ENCODE results near the gene SERINC3.
"Not testable (repeated sequence)": the region's sequence is repeated elsewhere in the genome, so short reads cannot be mapped to it uniquely, and the experiment has no call there.

SERINC3 gene

DNA sequence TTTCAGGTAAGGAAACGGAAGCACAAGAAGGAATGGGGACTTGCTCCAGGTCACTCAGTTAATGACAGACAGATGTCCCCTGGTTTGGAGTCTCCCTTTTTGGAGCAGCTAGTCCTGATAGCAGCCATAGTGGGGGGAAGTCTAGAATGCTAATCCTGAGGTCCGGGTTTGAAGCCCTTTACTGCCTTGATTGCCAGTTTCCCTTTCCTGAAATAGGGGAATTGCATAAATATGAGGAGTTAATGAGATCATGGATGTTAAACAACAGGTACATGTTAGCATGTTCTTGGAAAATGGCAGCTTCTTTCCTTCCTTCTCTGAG is 46.5 kb downstream of the SERINC3 start:
- H3K4me3 ChIP-seq (ENCODE audit: low read depth, low read length) = peak overlapping the region; percentile 85
- no peak for DNase-seq (ENCODE audit: low read depth)
- TF ChIP-seq CTCF (IDR thresholded peaks at IDR 0.05; ENCODE audit: control insufficient read depth, extremely low read depth, insufficient read depth) = no peak

DNA sequence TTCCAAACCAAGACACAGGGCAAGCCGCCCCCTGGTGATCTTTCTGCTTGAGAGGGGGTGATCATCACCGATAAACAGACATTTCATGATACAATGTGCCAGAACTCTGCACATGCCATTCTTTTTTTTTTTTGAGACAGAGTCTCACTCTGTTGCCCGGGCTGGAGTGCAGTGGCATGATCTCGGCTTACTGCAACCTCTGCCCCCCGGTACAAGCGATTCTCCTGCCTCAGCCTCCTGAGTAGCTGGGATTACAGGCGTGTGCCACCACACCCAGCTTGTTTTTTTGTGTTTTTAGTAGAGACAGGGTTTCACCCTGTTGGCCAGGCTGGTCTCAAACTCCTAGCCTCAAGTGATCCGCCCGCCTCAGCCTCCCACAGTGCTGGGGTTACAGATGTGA is 49.6 kb downstream of the SERINC3 start:
- not testable (repeated sequence) for H3K4me3 ChIP-seq (ENCODE audit: low read depth, low read length); DNase-seq (ENCODE audit: low read depth)

DNA sequence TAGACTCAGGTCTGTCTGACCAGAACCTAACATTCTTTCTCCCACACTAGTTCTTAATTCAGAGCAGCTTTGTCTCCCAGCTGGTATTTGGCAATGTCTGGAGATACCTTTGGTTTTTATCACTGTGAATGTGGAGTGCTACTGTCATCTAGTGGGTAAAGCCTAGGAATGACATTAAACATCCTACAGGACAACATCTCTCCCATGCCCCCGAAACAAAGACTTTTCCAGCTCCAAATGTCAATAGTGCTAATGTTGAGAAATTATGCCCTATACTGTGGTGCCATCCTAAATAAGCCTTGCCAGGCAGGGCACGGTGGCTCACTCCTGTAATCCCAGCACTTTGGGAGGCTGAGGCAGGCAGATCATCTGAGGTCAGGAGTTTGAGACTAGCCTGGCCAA is 50.4 kb downstream of the SERINC3 start:
- DNase-seq (ENCODE audit: low read depth) = peak; percentile 17
- no peak overlapping the region for H3K4me3 ChIP-seq (ENCODE audit: low read depth, low read length)
- TF ChIP-seq CTCF (IDR thresholded peaks at IDR 0.05; ENCODE audit: control insufficient read depth, extremely low read depth, insufficient read depth) = peak; percentile 60

DNA sequence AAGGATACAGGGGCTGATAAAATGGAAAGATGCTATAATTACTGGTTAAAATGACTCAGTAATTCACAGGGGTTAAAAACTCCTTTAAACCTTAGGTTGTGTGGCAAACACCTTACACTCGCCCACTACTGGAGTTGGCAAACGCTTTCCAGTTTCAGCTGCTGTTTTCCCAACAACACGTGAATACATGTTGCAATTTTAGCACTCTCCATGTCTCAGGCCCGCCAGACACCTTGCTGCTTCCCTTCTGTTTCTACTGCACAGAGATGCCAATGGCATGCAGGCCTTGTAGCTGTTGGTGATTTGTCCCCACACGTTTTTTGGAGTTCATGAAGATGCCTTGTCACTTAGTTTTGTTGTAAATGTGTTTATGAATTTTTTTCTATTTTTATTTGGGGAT is 51.5 kb downstream of the SERINC3 start:
- no peak for DNase-seq (ENCODE audit: low read depth)
- no peak for TF ChIP-seq CTCF (IDR thresholded peaks at IDR 0.05; ENCODE audit: control insufficient read depth, extremely low read depth, insufficient read depth)

DNA sequence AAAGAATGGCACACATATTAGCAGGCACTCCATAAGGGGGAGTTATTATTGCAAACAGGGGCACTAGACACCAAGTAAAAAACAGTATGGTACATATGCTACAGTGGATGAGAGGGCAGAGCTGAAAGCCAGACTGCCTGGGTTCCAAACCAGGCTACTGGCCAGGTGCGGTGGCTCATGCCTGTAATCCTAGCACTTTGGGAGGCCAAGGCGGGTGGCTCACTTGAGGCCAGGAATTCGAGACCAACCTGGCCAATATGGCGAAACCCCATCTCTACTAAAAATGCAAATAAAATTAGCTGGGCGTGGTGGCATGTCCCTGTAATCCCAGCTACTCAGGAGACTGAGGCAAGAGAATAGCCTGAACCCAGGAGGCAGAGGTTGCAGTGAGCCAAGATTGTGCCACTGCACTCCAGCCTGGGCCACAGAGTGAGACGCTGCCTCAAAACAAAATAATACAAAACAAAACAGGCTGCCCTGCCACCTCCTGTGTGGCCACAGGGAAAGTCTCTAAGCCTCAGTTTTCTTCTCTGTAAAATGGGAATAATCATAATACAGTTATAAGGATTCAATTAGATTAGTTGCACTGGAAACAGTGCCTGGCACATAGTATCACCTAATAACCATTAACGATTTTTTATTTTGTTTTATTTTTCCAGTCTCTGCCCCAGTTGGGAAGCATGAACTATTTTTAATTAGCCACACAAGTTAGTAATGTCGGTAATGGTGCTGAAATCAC is 53.7 kb downstream of the SERINC3 start:
- no peak for DNase-seq (ENCODE audit: low read depth)
- no peak overlapping the region for H3K4me3 ChIP-seq (ENCODE audit: low read depth, low read length)
- no peak for TF ChIP-seq CTCF (IDR thresholded peaks at IDR 0.05; ENCODE audit: control insufficient read depth, extremely low read depth, insufficient read depth)

More for the DNA sequence above, 51.5 kb downstream of the SERINC3 start:
- no peak overlapping the region for H3K4me3 ChIP-seq (ENCODE audit: low read depth, low read length)

DNA sequence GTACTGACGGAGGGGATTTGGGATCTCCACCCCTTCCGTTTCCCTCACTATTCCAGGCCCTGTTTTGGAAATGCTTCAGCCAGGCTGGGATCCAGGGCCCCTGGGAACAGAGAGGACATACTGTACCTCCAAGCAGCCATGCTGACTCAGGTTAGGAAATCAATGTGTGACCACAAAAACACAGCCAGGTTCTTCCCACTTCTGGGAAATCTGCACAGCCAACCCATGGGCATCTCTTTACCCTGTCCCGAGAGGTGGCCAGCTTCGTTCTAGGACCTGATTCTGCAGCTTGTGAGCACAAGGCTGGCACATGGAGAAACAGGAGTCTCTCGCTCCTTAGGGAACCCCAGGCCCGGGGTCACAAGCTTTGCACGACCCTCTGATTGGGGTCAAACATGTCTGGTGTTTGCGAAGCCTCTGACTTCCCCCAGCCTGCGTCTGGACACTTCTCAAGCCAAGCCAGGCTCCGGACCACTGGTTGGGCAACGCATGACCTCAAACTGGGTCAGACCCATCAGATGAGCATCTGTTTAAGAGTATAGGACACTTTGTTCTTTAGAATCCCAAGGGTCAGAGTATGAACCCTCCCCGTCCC is 54.5 kb downstream of the SERINC3 start:
- TF ChIP-seq CTCF (IDR thresholded peaks at IDR 0.05; ENCODE audit: control insufficient read depth, extremely low read depth, insufficient read depth) = no peak
- no peak overlapping the region for H3K4me3 ChIP-seq (ENCODE audit: low read depth, low read length)
- DNase-seq (ENCODE audit: low read depth) = no peak

DNA sequence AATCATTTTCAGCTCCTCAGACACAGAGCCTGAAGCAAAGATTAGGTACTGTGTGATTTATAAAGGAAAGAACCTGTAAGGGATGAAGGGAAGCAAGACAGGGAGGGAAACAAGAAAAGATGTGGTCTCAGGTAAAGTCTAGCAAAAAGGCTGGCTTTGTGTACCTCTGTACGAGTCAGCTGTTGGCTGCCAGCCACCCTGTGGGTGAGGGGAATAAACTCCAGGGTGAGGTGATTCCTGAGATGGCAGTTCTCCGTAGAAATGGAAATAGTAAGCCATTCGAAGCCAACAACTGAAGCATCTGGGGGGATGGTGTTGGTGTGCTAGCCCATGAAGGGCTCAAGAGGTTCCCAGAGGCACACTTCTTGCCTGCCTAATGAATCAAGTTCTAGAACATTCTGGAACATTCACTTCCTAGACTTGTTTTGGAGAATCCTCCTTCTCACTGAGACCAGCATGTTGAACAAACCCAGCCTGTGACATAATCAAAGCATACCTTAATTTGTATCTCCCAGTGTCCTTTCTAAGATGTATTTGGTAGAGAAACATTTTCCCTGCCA is 56.8 kb downstream of the SERINC3 start:
- TF ChIP-seq CTCF (IDR thresholded peaks at IDR 0.05; ENCODE audit: control insufficient read depth, extremely low read depth, insufficient read depth) = no peak
- DNase-seq (ENCODE audit: low read depth) = no peak

More for the DNA sequence above, 56.8 kb downstream of the SERINC3 start:
- no peak overlapping the region for H3K4me3 ChIP-seq (ENCODE audit: low read depth, low read length)

Data from LNCaP clone FGC (cell line).